ENCODE results near the gene ZNF180.
"Not testable (repeated sequence)": the region's sequence is repeated elsewhere in the genome, so short reads cannot be mapped to it uniquely, and the experiment has no call there.

The ZNF180 gene

GRCh38 chr19:44496711-44497110 lies 3.6 kb downstream of the ZNF180 start:
- no peak for DNase-seq

GRCh38 chr19:44476559-44477408 lies 23.5 kb downstream of the ZNF180 start:
- DNase-seq, result no peak

GRCh38 chr19:44468730-44469129 lies 31.6 kb downstream of the ZNF180 start:
- not testable (repeated sequence) for DNase-seq

GRCh38 chr19:44462600-44463286 lies 37.6 kb downstream of the ZNF180 start:
- DNase-seq, result not testable (repeated sequence)

- not testable (repeated sequence) for DNase-seq
Observed at GRCh38 chr19:44456016-44456415, 44.3 kb downstream of the ZNF180 start.

- DNase-seq, result no peak
Observed at GRCh38 chr19:44455100-44455499, 45.2 kb downstream of the ZNF180 start.

GRCh38 chr19:44452367-44452766 lies 48.0 kb downstream of the ZNF180 start:
- no peak for DNase-seq

GRCh38 chr19:44451687-44452086 lies 48.6 kb downstream of the ZNF180 start:
- no peak for DNase-seq

GRCh38 chr19:44447916-44448674 lies 52.2 kb downstream of the ZNF180 start, which contains the start of gene ZNF229:
ZNF229 (minus strand) TSS chr19:44448472; CDS start chr19:44442847, 5,625 bp downstream.
- DNase-seq, result peak; percentile 81

- DNase-seq, result no peak
Observed at GRCh38 chr19:44438441-44438840, 61.9 kb downstream of the ZNF180 start.

GRCh38 chr19:44435441-44435840 lies 64.9 kb downstream of the ZNF180 start:
- no peak for DNase-seq

- no peak for DNase-seq
Observed at GRCh38 chr19:44430956-44431355, 69.4 kb downstream of the ZNF180 start.

All from T1000 (cell line).